HG03139 (cell line): ENCODE data around the gene ZNF564.
"Not testable (repeated sequence)": the region's sequence is repeated elsewhere in the genome, so short reads cannot be mapped to it uniquely, and the experiment has no call there.

ENCODE experiments used
- ATAC-seq: cut with Tn5 transposase; IDR thresholded peaks from one replicate; pipeline ENCODE4 v1.9.1; 2021; ENCODE audit not compliant: unreplicated experiment

The ZNF564 gene

DNA sequence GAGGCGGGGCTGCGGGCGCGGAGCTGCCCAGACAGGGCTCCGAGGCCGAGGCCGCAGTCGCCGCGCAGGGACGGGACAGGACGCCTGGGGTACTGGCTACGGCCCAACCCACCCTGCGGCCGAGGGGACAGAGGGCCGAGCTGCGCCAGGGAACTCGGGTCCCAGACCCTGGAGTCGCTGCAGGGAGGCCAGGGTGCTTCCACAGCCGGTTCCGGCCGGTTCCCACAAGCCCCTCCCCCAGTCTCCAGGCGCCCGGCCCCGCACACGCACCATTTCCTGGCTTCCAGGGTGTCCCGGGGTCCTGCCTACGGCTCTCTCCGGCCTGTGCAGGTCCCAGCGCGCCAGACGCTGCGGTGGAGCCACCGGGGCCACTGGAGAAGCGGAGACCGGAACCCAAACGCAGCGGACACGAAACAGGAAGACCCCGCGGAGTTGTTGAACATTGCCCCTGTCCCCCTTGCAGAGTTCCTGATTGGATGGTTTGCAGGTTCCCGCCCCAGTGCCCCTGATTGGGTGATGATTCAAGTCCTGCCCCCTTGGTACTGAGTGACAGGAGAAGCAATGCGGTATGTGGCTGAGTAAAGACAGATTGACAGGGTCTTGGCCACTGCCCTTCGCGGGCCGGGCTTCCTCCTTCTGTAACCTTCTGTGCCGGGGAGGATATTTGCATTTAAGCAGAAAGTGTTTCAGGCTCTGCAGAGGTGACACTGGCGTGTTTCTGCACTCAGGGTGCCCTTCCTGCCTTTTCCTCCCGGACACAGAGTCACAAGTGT is at the start of gene ZNF564:
TSS of gene ZNF564 (minus strand) at position 423 of the 773 bp plus-strand sequence. CDS start at position 273, 150 bp downstream.
- ATAC-seq = peak; percentile 94

DNA sequence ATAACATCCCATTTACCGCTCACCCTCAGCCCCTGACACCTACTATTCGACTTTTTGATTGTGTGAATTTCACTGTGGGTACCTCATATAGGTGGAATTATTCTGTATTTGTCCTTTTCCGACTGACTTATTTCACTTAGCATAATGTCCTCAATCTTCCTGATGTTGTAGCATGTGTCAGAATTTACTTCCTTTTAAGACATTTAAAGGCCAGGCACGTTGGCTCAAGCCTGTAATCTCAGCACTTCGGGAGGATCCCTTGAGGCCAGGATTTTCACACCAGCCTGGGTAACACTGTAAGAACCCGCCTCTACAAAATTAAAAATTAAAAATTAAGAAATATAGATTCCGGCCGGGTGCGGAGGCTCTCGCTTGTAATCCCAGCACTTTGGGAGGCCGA is 46.3 kb upstream of the ZNF564 start:
- no peak for ATAC-seq

DNA sequence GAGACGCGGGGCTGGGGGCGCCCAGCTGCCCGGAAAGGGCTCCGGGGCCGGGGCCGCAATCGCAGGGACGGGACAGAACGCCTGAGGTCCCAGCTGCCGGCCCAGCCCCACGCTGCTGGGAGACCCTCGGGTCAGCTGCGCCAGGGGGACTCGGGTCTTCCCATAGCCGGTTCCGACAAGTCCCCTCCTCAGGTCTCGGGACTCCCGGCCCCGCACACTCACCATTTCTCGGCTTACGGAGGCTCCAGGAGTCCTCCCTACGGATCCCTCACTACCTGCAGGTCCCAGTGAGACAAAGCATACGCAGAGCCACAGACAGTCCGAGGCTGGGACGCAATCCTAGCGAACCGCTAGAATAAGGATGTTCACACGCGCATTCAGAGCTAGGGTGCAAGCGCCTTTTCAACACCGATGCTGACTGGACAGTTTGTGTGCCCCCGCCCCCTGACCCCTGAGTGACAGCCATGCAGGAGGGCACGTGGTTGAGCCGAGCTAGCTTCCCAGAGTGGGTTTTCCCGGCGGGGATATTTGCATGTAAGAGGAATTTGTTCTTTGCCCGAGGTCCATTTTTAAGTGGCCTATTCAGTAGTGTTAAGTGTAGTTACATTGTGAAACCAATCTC is 45.8 kb upstream of the ZNF564 start:
- no peak for ATAC-seq

DNA sequence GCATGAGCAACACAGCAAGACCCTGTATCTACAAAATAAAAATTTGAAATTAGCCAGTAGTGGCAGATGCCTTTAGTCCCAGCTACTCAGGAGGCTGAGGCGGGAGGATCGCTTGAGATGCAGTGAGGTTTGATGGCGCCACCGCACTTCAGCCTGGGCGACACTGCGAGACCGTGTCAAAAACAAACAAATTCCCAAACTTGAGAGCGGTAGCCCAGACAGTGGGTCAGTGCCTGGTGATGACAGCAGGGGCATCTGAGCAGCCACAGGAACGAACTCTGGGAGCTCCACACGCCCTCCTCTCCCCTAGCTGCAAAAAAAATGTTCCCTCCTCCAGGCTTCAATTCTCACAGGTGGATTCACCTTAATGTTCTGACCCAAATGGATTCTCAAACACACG is 45.2 kb upstream of the ZNF564 start:
- ATAC-seq = no peak

DNA sequence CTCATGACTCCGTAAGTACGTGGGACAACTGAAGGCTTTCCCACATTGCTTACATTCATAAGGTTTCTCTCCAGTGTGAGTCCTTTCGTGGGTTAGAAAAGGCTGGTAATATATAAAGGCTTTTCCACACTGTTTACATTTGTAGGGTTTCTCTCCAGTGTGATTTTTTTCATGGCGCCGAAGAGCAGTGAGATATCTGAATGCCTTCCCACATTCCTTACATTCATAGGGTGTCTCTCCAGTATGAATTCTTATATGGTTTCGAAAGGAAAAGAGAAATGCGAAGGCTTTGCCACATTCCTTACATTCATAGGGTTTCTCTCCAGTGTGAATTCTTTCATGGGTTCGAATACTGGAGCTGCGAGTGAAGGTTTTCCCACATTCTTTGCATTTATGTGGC is 29.8 kb upstream of the ZNF564 start:
- no peak for ATAC-seq

DNA sequence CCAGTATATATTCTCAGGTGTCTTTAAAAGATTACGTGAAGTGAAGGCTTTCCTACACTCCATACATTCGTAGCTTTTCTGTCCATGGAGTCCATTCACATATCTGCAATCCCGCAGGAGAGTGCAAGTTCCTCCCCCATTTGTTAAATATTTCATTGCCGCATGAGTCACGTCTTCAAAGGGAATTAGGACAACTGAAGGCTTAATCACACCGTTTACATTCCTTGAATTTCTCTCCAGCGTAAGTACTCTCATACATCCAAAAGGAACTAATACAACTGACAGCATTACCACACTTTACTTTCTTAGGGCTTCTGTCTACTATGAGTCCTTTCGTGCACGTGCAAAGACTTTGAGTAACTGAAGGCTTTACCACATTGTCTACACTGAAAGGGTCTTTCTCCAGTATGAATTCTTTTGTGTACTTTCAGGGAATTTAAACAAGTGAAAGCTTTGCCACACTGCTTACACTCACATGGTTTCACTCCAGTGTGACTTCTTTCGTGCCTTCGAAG is 29.0 kb upstream of the ZNF564 start:
- ATAC-seq = no peak

DNA sequence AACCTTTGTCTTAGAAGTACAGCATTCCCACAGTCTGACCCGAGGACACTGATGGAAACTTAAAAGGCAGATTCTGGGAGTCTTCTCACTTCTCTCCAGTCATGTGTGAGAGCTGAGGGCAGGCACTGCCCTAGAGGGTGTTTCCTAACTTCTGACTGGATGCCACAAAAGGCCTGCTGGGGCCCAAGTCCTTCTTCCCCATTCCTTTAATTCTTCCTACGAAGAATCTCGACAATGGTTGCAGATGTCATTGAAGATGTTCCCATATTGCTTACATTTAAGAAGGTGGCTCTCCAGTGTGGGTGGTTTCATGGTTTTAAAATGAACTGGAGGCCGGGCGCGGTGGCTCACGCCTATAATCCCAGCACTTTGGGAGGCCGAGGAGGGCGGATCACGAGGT is 27.4 kb upstream of the ZNF564 start:
- no peak for ATAC-seq

DNA sequence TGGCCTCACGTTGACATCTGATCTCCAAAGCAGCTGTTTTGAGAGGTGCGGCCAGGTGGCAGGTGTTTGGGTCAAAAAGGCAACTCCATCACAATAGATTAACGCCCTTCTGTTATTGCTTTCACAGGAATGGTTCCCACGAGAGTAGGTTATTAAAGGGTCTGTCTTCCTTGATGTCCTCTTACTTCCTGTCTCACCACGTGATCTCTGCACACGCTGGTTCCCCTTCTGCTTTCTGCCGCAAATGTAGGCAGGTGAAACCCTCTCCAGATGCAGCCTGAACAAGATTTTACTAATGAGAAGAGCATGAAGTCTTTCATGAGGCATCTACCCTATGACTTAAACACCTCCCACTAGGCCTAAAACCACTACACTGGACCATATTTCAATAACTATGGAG is 22.8 kb upstream of the ZNF564 start:
- ATAC-seq = no peak

DNA sequence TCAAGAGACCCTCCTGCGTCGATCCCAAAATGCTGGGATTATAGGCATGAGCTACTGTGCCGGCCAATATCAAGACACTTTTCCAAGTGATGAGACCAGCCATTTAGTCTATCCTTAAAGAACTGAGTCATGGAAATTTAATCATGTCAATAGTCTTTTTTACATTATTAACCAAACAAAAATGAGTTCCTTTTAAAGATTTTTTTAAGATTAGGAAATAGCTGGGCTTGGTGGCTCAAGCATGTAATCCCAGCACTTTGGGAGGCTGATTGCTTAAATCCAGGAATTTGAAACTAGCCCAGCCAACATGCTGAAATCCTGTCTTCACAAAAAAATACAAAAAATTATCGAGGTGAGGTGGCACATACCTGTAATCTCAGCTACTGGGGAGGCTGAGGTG is 16.7 kb upstream of the ZNF564 start:
- ATAC-seq = no peak

DNA sequence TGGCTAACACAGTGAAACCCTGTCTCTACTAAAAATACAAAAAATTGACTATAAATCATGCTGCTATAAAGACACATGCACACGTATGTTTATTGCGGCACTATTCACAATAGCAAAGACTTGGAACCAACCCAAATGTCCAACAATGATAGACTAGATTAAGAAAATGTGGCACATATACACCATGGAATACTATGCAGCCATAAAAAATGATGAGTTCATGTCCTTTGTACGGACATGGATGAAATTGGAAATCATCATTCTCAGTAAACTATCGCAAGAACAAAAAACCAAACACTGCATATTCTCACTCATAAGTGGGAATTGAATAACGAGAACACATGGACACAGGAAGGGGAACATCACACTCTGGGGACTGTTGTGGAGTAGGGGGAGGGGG is 15.1 kb upstream of the ZNF564 start:
- not testable (repeated sequence) for ATAC-seq

DNA sequence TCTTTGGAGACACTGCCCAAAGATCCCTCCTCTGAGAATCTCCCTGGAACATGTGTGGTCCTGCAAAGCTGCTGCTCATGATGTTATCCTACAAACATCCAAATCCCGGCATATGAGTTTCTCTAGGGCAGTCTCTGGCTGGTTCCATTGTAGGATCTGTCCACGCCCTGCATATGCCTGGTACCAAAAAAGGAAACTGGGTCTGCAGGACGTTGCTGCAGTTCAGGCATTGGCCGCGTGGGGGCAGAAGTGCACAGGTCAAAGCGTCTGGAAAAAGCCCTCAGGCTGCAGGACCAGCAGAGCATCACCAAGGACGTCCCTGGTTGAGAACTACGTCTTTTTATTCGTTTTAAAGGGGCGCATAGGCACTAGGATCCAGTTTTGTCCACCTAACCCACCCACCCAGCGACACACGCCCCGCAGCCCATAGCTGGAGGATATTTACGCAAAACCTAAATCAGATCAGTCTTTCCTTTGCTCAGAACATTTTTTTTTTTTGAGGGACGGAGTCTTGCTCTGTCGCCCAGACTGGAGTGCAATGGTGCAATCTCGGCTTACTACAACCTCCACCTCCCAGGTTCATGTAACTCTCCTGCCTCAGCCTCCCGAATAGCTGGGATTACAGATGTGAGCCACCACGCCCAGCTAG is 12.9 kb upstream of the ZNF564 start:
- ATAC-seq = no peak

DNA sequence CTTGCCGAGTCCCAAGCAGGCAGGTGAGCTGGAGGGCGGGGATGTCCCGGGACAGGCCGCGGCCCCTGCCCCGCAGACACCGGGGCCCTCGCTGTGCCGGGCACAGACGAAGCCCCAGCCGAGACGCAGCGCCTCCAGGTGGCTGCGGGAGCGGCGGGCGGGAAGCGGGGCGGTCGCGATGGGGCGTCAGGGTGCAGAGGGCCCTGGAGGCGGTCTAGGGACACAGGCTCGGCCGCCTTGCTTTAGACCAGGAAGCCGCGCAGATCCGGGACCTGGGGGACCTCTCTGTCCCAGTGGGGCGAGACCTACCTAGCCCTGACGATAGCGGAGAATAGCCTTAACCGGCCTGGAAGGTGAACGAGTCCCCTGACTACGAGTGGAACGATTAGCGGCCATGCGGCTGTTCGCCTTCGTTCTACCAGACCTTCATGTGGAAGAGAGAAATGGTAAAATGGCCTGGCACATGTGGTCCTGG is 4.2 kb upstream of the ZNF564 start:
- ATAC-seq = no peak

DNA sequence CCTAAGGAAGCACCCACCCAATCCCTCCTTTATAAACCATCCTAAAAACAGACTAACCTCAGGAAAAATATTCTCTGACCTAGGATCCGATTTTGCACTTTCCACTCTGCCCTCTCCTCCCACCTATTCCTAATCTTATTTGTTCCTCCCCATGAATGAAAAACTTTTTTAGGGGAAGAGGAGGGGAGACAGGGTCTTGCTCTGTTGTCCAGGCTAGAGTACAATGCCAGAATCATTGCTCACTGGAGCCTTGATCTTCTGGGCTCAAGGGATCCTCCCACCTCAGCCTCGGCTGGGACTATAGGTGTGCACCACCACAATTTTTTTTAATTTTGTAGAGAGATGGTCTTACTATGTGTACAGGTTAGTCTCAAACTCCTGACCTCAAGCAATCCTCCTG is 4.4 kb downstream of the ZNF564 start:
- ATAC-seq = no peak

DNA sequence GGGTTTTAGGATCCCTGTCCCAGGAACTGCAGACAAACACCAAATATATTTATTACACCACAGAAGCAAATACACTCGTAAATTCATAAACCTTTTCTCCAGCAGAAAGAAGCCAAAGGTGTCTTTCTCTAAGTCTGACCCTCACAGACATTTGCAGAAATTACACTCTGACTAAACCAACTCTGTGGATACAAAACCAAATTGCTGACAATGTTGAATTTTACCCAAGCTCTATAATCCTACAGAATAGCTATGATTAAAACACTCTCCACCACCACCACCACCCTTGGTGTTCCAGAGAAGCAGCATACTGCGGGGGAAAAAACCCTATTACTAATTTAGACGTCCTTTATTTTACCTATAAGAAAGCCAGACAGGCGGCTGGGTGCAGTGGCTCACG is 5.2 kb downstream of the ZNF564 start:
- no peak for ATAC-seq

DNA sequence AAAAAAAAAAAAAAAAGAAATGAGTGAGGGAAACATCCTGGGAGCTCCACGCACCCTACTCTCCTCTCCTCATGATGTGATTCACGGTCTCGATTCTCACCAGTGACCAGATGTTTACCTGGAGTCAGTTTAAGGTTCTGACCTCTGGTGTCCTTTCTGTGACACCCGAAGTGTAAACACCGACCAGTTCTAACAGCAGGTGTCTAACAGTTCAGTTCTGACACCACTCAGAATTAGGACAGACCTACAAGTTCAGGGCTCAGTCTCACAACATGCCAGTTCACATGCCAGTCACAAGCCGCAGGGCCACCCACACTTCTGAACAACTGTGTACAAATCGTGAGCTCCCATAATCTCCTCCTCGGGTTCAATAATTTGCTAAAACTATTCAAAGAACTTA is 6.0 kb downstream of the ZNF564 start:
- no peak for ATAC-seq

DNA sequence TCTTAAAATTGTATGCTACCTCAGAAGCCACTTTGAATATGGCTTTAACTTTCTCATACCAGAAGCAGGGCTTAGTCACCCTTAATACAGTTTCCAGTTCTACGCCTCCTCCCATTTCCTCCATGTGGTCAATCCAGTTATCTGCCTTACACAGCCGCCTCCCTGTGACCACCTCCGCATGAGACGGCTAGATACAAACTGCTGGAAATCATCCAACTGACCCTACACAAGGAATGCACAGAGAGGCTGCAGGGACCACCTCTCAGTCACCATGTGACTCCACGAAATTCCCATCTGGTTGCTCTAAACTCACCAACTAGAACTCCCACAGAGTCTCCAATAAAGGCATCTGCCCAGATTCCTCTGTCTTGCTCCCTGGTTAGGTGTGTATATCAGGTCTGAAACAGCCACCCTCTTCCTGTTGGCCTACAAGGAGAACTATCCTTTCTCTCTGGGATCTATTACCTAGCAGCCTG is 6.8 kb downstream of the ZNF564 start:
- no peak for ATAC-seq

DNA sequence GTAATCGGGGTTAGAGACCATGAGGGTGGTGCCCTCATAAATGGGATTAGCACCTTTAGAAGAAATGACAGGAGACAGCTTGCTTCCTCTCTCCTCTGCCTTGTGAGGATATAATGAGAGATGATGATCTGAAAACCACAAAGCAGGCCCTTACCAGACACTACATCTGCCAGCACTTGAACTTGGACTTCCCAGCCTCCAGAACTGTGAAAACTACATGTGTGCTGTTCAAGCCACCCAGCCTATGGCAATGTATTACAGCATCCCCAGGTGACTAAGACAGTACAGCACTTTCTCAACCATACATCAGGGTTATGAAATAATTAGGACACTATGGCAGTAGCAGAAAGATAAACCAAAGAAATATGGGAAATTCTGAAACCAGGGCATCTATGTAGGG is 7.4 kb downstream of the ZNF564 start:
- no peak for ATAC-seq

DNA sequence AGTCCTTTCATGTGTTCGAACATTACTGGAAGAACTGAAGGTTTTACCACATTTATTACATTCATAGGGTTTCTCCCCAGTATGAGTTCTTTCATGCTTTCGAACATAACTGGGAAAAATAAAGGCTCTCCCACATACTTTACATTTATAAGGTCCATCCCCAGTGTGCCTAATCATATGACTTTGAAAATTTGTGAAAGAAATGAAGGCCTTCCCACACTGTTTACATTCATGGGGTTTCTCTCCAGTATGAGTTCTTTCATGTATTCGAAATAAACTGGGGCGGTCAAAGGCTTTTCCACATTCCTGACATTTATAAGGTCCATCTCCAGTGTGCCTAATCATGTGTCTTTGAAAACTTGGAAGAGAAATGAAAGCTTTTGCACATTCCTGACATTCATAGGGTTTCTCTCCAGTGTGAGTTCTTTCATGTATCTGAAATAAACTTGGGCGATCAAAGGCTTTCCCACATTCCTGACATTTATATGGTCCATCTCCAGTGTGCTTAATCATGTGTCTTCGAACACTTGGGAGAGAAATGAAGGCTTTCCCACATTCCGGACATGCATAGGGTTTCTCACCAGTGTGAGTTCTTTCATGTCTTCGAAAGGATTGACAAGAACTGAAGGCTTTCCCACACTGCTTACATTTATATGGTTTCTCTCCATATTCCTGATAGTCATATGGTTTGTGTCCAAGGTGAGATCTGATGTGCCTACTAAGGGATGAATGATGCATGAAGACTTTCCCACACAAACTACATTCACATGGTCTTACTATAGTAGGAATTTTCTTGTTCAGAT is 24.0 kb downstream of the ZNF564 start:
- ATAC-seq = no peak

DNA sequence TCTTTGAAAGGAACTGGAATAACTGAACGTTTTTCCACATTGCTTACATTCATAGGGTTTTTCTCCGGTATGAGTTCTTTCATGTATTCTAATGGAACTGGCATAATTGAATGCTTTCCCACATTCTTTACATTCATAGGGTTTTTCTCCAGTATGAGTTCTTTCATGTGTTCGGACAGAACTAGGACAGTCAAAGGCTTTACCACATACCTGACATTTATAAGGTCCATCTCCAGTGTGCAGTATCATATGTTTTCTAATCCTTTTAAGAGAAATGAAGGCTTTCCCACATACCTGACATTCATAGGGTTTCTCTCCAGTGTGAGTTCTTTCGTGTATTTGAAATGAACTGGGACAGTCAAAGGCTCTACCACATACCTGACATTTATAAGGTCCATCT is 24.7 kb downstream of the ZNF564 start:
- ATAC-seq = no peak

DNA sequence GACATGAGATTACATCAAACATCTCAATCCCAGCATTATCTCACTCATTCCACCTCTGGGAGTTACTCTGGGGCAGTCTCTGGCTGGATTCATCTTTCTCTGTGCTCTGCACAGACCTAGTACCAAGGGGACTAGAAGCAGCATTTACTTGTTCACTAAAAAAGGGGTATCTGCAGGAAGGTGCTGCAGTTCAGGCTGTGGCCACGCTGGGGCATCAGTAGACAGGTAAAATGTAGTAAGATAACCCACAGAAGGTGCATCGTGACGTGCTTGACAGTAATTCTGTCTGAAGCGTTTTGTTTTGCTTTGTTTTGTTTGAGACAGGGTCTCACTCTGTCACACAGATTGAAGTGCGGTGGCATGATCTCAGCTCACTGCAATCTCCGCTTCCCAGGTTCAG is 29.3 kb downstream of the ZNF564 start:
- ATAC-seq = no peak

DNA sequence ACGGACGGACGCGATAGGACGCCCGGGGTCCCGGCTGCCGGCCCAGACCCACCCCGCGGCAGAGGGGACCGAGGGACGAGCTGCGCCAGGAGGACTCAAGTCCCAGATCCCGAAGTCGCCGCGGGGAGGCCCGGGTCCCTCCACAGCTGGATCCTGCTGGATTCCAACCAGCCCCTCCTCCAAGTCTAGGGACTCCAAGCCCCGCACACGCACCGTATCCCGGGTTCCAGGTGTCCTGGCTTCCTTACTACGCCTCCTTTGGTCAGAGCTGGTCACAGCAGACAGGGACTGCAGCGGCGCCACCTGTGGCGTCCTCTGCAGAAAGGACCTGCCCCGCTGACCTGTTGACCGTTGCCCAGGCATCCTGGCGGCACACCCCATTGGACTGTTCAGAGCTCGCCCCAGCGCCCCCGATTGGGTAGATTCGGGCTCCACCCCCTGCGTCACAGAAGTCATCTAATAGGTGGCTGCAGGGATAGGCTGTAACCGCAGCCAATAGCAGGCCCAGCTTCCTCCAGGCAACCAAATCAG is 37.7 kb downstream of the ZNF564 start:
- ATAC-seq = no peak
